Stimulated activated CD4-positive, alpha-beta T cell treated with anti-CD3 and anti-CD28 coated beads, Interleukin-4, amount 100 ng/mL, for 24 hours (primary cell): ENCODE results near the gene CCPG1.
A peak's percentile ranks its signal among the peaks of the same experiment; 100 is the strongest.
"Not testable (repeated sequence)": the region's sequence is repeated elsewhere in the genome, so short reads cannot be mapped to it uniquely, and the experiment has no call there.

ENCODE experiments used
- DNase-seq: peaks from one replicate; pipeline ENCODE4 v3.0.0-alpha.2; 2020

The CCPG1 gene, protein sequence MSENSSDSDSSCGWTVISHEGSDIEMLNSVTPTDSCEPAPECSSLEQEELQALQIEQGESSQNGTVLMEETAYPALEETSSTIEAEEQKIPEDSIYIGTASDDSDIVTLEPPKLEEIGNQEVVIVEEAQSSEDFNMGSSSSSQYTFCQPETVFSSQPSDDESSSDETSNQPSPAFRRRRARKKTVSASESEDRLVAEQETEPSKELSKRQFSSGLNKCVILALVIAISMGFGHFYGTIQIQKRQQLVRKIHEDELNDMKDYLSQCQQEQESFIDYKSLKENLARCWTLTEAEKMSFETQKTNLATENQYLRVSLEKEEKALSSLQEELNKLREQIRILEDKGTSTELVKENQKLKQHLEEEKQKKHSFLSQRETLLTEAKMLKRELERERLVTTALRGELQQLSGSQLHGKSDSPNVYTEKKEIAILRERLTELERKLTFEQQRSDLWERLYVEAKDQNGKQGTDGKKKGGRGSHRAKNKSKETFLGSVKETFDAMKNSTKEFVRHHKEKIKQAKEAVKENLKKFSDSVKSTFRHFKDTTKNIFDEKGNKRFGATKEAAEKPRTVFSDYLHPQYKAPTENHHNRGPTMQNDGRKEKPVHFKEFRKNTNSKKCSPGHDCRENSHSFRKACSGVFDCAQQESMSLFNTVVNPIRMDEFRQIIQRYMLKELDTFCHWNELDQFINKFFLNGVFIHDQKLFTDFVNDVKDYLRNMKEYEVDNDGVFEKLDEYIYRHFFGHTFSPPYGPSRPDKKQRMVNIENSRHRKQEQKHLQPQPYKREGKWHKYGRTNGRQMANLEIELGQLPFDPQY

DNA sequence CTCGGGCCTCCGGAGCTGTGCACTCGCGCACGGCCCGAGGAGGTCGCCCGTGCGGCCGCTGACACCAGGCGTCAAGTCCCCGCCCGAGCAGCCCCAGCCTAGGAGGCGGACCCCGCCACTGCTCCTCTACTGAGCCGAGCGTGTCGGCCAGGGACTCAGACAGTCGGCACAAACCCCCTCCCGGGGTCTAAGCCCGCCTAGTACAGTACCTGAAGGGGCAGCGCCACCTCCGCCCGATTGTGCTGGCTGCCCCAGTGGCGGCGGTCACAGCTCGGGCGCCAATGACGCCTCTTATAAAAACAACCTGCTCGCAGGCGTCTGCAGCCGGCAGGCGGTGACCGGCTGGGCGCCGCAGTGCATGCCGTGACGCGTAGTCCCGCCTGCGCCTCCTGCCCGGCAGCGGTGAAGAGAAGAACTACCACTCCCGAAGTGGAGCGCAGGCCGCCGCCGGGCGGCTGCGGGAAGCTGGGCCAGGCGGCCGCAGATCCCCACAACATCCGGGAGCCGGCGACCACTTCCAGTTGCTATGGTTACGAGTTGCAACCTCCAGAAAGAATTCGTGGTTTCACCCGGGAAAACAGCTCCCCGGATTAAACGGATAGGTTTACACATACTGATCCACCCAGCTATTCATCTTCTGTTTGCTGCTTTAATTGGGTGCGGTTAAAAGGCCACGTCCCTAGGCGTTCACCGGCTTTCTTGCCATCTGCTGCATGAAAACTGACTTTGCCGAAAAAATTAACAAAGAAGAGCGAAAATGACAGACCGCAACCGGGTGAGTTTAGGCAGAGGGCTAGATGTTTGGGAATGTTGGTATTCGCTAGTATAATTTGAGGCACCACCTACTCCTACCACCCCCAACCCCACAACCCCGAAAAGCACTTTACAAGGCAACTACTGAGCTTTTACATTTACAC is at the start of gene CCPG1, which contains the start of gene PIERCE2:
CCPG1 (minus strand) TSS at position 348 of the 917 bp plus-strand sequence. CDS start 18,935 bp downstream, outside the sequence.
PIERCE2 (plus strand) TSS at position 484 of the 917 bp plus-strand sequence; CDS start at position 758, 274 bp downstream.
- DNase-seq: peak; percentile 89

DNA sequence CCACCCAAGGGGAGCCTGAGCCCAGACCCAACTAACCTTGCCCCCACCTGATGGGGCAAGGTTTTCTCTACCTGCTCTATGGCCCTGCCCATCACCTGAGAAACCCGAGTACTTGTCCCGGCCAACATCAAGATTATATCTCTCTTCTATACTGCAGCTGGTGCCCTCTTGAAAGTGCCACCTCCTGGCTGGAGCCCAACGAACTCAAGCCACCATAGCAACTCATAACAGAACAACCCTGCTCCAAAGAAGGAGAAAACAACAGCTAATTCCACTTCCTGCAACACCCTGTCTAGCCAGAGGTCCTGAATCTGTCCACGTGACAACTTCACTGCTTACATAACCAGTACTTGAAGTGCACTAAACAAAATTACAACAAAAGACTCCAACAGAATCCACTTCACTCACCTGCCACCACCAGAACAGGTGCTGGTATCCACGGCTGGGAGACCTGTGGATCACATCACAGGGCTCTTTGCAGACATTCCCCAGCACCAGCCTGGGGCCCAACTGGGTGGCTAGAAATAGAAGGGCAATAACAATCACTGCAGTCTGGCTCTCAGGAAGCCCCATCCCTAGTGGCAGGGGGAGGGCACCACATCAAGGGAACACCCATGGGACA is 49.4 kb upstream of the CCPG1 start:
- DNase-seq: no peak

DNA sequence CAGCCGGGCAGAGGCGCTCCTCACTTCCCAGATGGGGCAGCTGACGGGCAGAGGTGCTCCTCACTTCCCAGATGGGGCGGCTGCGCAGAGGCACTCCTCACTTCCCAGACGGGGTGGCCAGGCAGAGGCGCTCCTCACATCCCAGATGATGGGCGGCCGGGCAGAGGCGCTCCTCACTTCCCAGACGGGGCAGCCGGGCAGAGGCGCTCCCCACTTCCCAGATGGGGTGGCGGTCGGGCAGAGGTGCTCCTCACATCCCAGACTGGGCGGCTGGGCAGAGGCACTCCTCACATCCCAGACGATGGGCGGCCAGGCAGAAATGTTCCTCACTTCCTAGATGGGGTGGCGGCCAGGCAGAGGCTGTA is 38.9 kb upstream of the CCPG1 start:
- DNase-seq: not testable (repeated sequence)

DNA sequence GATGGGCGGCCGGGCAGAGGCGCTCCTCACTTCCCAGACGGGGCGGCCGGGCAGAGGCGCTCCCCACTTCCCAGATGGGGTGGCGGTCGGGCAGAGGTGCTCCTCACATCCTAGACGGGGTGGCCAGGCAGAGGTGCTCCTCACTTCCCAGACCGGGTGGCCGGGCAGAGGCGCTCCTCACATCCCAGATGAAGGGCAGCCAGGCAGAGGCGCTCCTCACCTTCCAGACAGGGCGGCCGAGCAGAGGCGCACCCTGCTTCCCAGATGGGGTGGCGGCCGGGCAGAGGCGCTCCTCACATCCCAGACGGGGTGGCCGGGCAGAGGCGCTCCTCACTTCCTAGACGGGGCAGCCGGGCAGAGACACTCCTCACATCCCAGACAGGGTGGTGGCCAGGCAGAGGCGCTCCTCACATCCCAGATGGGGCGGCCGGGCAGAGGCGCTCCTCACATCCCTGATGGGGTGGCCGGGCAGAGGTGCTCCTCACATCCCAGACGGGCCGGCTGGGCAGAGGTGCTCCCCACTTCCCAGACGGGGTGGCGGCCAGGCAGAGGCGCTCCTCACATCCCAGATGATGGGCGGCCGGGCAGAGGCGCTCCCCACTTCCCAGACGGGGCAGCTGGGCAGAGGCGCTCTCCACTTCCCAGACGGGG is 38.3 kb upstream of the CCPG1 start:
- DNase-seq: not testable (repeated sequence)

DNA sequence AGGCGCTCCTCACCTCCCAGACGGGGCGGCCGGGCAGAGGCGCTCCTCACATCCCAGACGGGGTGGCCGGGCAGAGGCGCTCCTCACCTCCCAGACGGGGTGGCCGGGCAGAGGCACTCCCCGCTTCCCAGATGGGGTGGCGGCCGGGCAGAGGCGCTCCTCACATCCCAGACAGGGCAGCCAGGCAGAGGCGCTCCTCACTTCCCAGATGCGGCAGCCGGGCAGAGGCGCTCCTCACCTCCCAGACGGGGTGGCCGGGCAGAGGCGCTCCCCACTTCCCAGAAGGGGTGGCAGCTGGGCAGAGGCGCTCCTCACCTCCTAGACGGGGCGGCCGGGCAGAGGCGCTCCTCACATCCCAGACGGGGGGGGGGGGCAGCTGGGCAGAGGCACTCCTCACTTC is 37.8 kb upstream of the CCPG1 start:
- DNase-seq: not testable (repeated sequence)

DNA sequence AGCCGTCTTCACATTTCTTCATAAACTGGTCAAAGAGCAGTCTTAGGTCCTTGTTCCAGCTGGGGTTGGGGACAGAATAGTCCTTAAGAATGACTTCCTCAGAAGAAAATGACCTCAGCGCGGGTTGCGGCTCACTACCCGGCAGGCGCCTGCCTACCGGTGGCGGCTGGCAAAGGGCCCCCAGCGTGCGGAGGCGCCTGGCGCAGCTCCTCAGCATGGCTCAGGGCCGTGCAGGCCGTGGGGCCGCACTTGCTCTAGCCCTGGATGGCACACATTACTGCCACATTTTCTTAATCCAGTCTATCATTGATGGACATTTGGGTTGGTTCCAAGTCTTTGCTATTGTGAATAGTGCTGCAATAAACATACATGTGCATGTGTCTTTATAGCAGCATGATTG is 35.0 kb upstream of the CCPG1 start:
- DNase-seq: not testable (repeated sequence)

DNA sequence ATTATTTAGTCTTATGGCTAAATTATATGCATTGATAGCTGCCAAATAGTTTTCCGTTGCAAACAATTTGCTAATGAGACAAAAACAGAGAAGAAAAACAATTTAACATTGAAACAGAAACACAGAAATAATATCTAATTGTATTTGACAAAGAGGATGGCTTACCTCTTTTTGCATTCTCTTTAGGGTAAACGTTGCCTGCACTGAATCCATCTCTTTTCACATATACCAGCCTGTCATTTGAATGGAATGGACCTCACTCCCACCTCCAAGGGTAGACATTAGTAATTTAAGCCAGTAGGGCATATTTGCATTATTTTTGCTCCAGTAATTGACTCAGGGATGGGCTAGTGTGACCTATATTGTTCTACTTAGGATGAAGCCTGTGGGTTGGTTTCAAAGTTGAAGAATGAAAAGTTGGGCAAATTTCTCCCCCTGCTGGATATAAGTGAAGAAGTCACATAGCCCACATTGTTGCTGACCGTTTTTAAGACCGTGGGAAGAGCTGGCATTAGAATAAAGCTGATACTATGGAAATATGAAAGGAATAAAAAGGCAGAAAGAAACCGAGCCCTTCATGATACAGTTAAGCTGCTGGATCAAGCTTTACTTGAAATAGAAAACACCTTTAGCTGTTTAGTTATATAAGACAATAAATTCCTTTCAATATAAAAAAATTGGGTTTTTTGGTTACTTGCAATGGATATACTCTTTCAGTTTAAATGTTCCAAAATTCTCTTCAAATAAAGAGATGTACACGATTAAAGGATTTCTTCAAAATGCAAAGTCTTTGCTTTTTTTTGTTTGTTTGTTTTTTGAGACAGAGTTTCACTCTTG is 27.0 kb upstream of the CCPG1 start:
- peak; percentile 17 for DNase-seq

DNA sequence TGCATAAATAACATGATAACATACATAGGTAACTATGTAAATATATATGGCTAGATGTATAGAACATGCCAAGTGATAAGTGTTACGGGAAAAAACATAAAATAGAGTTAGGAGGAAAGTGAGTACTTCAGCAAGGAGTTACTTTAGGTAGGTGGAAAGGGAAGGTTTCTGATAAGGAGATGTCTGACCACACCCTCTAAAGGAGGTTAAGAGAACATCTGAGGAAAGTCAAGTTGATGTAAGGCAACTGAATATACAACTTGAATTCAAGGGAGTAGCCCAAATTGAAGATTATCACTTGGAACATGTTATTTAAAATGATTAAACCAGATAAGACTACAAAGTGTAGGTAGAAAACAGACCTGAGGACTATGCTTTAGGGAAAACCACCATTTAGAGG is 13.9 kb upstream of the CCPG1 start:
- no peak for DNase-seq

DNA sequence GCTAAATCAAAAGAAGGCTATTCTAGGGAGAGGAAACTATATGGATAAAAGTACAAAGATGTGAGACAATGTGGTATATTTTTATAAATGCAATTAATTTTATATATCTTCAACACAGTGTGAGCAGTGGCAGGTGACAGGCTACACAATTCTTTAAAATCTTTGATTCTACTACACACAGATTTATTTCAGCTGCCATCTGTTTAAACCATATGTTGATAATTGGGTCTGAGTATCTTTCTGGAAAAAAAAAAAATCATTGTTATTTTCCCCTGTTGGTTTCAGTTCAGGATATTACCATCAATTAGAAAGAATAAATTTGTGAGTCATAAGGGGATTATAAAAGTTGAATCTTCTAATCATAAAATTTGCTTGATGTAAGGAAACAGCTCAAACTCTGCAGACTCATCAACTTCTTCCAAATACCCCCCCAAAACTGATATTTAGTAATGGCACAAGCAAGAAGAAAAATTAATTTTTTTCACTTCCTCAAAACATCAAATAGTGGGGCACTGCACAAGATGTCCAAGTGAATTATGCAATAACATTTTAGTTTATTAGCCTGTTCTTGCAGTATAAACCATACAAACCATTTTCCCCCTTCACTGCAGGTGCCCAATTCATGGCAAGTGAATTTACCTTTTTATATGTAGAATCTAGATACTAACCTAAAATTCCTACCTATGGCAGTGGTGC is 12.2 kb upstream of the CCPG1 start:
- DNase-seq: no peak

DNA sequence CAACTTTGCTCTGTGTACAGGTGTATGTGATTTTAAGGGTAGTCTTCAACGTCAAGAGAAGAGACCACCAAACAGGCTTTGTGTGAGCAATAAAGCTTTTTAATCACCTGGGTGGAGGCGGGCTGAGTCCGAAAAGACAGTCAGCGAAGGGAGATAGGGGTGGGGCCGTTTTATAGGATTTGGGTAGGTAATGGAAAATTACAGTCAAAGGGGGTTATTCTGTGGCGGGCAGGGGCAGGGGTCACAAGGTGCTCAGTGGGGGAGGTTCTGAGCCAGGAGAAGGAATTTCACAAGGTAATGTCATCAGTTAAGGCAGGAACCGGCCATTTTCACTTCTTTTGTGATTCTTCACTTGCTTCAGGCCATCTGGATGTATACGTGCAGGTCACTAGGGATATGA is 9.5 kb upstream of the CCPG1 start:
- not testable (repeated sequence) for DNase-seq

DNA sequence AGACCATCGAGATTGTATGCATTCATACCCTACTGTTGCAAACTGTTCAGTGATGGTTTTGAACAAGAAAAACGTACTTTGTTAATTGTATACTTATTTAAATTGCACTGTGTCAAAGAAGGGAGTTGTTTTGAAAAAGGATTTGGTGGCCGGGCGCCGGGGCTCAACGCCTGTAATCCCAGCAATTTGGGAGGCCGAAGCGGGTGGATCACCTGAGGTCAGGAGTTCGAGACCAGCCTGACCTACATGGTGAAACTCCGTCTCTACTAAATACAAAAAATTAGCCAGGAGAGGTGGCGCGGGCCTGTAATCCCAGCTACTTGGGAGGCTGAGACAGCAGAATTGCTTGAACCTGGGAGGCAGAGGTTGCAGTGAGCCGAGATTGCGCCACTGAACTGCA is 817 bp upstream of the CCPG1 start:
- not testable (repeated sequence) for DNase-seq

DNA sequence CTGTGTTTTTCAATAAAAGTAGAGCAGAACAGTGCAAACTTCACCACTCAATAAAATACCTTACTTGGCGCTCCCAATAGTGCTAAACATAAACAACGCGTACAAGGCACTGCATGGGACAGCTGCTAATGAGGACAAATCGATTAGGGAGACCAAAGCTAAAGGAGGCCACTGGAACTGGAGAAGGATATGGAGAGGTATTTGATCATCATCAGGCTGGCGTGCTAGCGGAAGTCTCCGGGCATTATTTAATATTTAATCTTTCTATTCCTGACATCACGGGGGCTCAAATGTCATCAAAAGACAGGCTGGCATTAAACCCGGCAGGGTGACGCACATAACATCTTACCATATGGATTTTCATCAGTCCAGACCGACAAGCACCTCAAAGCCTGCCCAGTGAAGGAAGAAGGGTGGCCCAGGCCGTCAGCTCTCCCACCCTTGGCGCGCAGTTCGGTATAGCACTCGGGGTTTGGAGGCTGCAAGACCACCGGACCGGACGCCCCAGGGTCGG is 604 bp downstream of the CCPG1 start:
- DNase-seq: no peak

DNA sequence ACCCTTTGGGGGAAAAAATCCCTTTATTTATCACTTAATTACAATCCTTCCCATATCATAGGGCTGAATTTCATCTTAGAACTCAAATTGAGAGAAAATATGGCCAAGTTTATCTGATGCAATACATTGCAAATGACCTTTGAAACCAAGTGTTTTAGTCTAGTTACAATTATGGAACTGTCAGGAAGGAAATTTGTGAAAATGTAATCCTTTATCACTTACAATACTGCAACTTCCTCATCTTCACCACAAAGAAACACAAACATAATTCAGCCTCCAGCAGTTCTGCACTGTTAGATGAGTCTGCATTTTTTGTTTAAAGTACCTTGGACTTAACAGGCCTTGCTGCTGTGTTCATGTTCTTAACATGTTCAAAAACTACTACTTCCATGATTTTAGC is 4.6 kb downstream of the CCPG1 start:
- DNase-seq: no peak

DNA sequence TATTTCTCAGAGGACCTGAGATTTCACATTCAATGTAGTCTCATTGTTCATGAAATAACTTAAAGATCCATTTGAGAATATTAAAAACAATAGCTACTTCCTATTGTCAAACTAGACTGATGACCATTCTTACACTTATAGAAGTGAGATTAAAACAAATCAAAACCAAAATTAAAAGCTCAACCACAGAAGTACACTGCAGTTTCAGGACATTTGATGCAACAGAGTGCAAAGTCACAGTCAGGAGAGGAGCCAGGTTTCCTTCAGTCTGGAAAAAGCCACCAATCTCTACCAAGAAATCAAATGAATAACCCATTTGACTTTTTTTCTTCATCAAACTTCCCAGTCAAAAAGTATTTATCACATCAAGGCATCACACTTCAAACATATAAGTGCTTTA is 5.5 kb downstream of the CCPG1 start:
- DNase-seq: no peak

DNA sequence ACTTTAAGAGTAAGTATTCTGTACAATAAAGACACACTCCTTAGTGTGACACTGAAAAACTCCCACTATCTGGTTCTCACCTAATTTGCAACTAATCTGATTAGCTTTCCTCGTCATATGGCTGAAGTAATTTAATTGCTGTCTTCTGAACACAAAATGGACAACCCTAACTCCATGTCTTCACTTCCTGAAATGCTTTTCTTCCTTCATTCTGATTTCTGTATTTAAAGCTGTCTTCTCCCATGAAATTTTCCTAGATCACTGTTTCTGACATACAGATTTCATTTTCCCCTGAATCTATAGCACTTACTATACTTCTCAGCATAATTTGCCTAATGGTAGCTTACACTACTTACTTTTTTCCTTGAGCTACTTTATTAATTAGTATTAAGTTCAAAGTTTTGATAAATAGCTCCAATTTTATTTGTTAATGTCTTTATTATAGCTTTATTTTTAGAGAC is 6.3 kb downstream of the CCPG1 start:
- DNase-seq: no peak

DNA sequence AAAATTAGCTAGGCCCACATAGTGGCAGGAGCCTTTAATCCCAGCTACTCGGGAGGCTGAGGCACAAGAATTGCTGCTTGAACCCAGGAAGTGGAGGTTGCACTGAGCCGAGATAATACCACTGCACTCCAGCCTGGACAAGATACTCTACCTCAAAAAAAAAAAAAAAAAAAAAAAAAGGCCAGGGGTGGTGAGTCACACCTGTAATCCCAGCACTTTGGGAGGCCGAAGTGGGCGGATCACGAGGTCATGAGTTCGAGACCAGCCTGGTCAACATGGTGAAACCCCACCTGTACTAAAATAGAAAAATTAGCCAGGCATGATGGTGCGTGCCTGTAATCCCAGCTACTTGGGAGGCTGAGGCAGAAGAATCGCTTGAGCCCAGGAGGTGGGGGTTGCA is 8.1 kb downstream of the CCPG1 start:
- not testable (repeated sequence) for DNase-seq

DNA sequence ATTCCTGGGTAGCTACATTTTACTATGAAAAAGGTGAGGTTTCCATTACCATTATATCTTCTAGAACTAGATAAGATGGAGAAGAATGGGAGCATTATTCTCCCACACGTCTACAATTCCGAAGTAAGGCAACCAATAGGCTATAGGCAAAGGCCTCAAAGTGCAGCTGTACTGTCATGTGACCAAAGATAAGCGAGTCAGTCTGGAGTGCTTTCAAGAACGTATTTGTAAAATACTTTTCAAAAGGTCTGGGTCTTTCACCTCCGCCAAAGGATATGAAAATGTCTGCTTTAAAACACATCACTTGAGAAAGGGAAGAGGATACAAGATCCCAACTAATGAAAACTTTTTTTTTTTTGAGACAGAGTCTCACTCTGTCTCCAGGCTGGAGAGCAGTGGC is 9.9 kb downstream of the CCPG1 start:
- no peak for DNase-seq

DNA sequence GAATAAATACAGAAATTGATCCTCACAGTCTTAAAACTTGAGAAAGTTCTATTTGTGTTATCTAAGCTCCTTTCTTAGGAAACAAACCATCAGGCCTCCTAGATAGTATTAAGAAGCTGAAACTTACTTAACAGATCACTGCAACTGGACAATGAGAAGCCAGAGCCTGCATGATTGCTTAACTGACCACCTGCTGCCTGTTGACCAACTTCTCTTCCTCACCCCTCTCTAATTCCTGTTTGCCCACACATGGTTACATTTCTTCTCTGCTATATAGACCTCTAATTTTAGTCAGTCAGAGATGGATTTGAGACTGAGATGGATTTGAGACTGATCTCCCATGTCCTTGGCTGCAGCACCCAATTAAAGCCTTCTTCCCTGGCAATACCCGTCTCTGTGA is 13.5 kb downstream of the CCPG1 start:
- no peak for DNase-seq

DNA sequence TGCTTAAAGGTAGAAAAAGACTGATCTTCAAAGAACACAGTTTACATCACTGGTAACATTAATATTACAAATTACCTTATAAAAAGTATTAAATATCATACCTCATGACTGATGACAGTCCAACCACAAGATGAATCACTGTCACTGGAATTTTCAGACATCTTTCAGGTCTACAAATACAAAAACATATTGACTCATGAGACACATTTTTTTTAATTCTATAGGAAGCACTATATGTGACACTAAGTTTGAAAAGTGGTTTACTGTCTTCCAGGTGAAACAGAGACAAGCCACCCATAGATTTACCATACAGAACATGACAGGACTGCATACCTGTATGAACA is 18.9 kb downstream of the CCPG1 start:
- DNase-seq: no peak

DNA sequence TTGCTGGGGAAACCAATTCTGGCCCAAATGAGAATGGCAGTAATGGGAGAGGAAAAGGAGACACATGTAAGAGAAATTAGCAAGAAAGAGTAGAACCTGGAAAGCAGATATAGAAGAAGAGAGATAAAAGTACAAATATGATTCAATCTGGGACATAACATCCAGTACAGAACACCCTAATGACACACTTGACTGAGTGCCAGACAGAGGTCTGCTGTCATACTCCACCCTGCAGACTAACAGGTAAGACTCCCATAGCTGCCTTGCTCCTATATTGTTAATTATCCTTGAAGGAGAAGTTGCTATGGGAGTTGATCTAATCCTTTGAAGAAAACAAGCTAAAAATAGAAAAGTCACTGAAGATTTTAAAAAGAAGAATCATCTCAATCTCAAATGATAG is 21.1 kb downstream of the CCPG1 start:
- no peak for DNase-seq
